NT2/D1 (cell line): ENCODE data around the gene LPP.

ENCODE experiments used
- YY1 ChIP-seq: IDR thresholded peaks from 2 replicates; pipeline ENCODE4 v1.6.1; 2011; ENCODE audit not compliant: insufficient read length, insufficient read depth
- ZNF274 ChIP-seq: IDR thresholded peaks from 2 replicates; pipeline ENCODE4 v1.6.1; 2011; ENCODE audit warnings: mild to moderate bottlenecking, low read depth, low read length

- no peak for TF ChIP-seq YY1
- no peak for TF ChIP-seq ZNF274
These were observed 538.7 kb downstream of the LPP start for GRCh38 chr3:188692700-188693099.
